HUDEP-2 (cell line): ENCODE data around the gene EDC3.

Experiments
- DNase-seq, 76 experiments: peaks; one replicate each; lab custom pipeline; 2025; ENCODE audit not compliant: unreplicated experiment in 76 of 76; lab: John Stamatoyannopoulos, UW

EDC3 gene

GRCh38 chr15:74585191-74585590, 110.6 kb downstream of the EDC3 start:
- no peak for DNase-seq

GRCh38 chr15:74584779-74585178, 111.0 kb downstream of the EDC3 start:
- DNase-seq = peak in 13 of 76 experiments; percentile 1 to 36 (median 20)

- DNase-seq = no peak
These were observed 111.6 kb downstream of the EDC3 start for GRCh38 chr15:74584204-74584603.
